Dendritic cell treated with granulocyte-macrophage colony-stimulating factor and Interleukin-4, amounts not matched to agents 40 ng/mL and 50 ng/mL, for 4 days (primary cell): ENCODE data around the gene TRAF1.

Experiments used
- H3K27ac Mint-ChIP-seq: one replicate; pipeline ENCODE4 v1.8.0; 2022; ENCODE audit warnings: mild to moderate bottlenecking, mixed read lengths
- H3K27me3 Mint-ChIP-seq: one replicate; pipeline ENCODE4 v1.8.0; 2022; ENCODE audit warnings: mild to moderate bottlenecking, mixed read lengths
- H3K36me3 Mint-ChIP-seq: one replicate; pipeline ENCODE4 v1.8.0; 2022; ENCODE audit warnings: low read depth, mixed read lengths
- H3K4me1 Mint-ChIP-seq: one replicate; pipeline ENCODE4 v1.8.0; 2022; ENCODE audit warnings: low read depth, mixed read lengths
- H3K4me3 Mint-ChIP-seq: one replicate; pipeline ENCODE4 v1.8.0; 2022; ENCODE audit warnings: mild to moderate bottlenecking, moderate library complexity, mixed read lengths
- H3K9me3 Mint-ChIP-seq: one replicate; pipeline ENCODE4 v1.8.0; 2022; ENCODE audit warnings: mixed read lengths
- intact Hi-C: fragments of 100-400 bp; cut with micrococcal nuclease; formaldehyde crosslinking; loops from one replicate; pipeline ENCODE4 v1.15.0; 2022

Gene TRAF1

GRCh38 chr9:120874226-120875194 lies 52.1 kb downstream of the TRAF1 start:
- peaks cover 34% of the 10 kb centered on the region for H3K36me3 Mint-ChIP-seq
- intact Hi-C loops = no loop called here
- H3K4me3 Mint-ChIP-seq = no peak overlapping the region
- peaks cover 35% of the 10 kb centered on the region for H3K4me1 Mint-ChIP-seq
- no peaks in the 10 kb centered on the region for H3K9me3 Mint-ChIP-seq
- H3K27me3 Mint-ChIP-seq = no peaks in the 10 kb centered on the region
- peak overlapping the region; percentile 82 for H3K27ac Mint-ChIP-seq

DNA sequence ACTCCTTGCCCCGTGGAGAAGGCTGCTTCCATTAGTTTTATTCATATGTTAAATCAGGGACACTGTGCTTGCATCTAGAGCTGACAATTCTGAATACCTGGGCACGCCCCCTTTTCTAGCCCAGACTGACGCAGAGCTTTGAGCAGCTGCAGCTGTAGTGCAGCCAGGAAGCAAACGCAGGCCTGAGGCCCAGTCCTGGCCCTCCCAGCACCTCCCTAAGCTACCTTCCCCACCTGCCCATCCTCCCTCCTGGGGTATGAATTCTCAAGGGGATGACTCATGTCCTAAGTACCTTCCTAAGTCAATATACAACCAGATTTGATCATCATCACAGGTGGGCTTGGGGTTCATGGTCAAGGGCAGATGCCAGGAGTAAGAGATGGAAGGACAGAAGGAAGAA lies 53.1 kb downstream of the TRAF1 start:
- H3K9me3 Mint-ChIP-seq = no peaks in the 10 kb centered on the region
- H3K27me3 Mint-ChIP-seq = no peaks in the 10 kb centered on the region
- H3K4me1 Mint-ChIP-seq = peaks cover 36% of the 10 kb centered on the region
- intact Hi-C loops = no loop called here
- no peak overlapping the region for H3K4me3 Mint-ChIP-seq
- peak overlapping the region; percentile 26 for H3K27ac Mint-ChIP-seq
- H3K36me3 Mint-ChIP-seq = peaks cover 34% of the 10 kb centered on the region

- H3K36me3 Mint-ChIP-seq = peaks cover 34% of the 10 kb centered on the region
- H3K4me3 Mint-ChIP-seq = no peak overlapping the region
- intact Hi-C loops = no loop called here
- no peaks in the 10 kb centered on the region for H3K27me3 Mint-ChIP-seq
- H3K9me3 Mint-ChIP-seq = no peaks in the 10 kb centered on the region
- peaks cover 36% of the 10 kb centered on the region for H3K4me1 Mint-ChIP-seq
- H3K27ac Mint-ChIP-seq = no peak overlapping the region
Measured at GRCh38 chr9:120872791-120873502, 53.6 kb downstream of the TRAF1 start.

- H3K9me3 Mint-ChIP-seq = no peaks in the 10 kb centered on the region
- peaks cover 23% of the 10 kb centered on the region for H3K4me1 Mint-ChIP-seq
- H3K4me3 Mint-ChIP-seq = no peak overlapping the region
- peak overlapping the region; percentile 85 for H3K27ac Mint-ChIP-seq
- no peaks in the 10 kb centered on the region for H3K27me3 Mint-ChIP-seq
- intact Hi-C loops = no loop called here
- H3K36me3 Mint-ChIP-seq = peaks cover 45% of the 10 kb centered on the region
Measured at GRCh38 chr9:120870206-120870605, 56.4 kb downstream of the TRAF1 start.

GRCh38 chr9:120869726-120870125 lies 56.9 kb downstream of the TRAF1 start:
- no peaks in the 10 kb centered on the region for H3K9me3 Mint-ChIP-seq
- H3K27ac Mint-ChIP-seq = peak overlapping the region; percentile 85
- intact Hi-C loops = loop anchor here (2.0 kb wide), 2 partner anchors 65 to 77 kb away; partner anchors contain the start of gene FBXW2
- H3K4me1 Mint-ChIP-seq = peaks cover 21% of the 10 kb centered on the region
- no peaks in the 10 kb centered on the region for H3K27me3 Mint-ChIP-seq
- H3K36me3 Mint-ChIP-seq = peaks cover 45% of the 10 kb centered on the region
- no peak overlapping the region for H3K4me3 Mint-ChIP-seq

DNA sequence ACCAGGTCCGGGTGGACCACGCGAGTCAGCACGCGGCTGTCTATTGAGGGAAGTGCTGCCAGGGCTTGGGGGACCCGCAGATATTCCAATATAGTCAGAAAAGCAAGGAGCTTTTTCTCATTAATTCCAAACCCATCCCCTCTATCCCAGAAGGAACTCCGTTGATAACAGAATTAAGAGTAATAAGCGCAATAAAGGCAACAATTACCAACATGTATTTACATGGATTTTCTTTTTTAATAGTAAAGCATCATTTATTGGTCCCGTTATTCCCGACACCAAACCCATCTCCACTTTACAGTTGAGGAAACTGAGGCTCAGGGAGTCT lies 57.3 kb downstream of the TRAF1 start:
- H3K4me3 Mint-ChIP-seq = peak overlapping the region; percentile 94
- H3K27ac Mint-ChIP-seq = peak overlapping the region; percentile 85
- intact Hi-C loops = loop anchor here (2.0 kb wide), 2 partner anchors 65 to 77 kb away; partner anchors contain the start of gene FBXW2
- no peaks in the 10 kb centered on the region for H3K27me3 Mint-ChIP-seq
- H3K9me3 Mint-ChIP-seq = no peaks in the 10 kb centered on the region
- H3K36me3 Mint-ChIP-seq = peaks cover 43% of the 10 kb centered on the region
- peaks cover 21% of the 10 kb centered on the region for H3K4me1 Mint-ChIP-seq

DNA sequence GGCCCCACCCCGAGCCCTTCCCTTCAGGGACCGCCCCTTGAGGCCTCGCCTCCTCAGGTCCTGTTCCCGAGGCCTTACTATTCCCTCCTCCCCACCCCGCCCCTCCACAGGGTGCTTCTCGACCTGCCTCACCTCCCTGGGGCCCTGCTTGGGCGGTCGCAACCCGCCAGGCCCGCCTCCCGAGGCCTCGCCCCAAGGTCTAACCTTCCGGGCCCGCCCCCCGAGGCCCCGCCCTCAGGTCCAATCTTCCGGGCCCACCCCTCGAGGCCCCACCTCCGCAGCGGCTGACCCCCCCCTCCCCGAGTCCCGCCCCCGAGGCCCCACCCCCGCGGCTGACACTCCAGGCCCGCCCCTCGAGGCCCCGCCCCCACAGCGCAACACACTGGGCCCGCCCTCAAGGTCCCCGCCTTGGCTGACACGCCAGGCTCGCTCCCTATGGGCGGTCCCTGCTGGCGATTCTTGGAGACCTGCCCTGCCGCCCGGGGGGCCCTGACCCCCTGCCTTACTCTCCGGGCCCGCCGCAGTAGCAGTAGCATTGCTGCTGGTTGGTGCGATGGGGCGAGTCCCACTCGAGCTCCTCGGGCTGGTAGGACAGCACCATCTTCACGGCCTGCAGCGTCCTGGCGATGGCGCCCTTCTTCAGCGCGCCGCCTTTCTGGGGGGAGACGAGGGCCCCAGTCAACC lies 57.8 kb downstream of the TRAF1 start:
- H3K4me3 Mint-ChIP-seq = peak overlapping the region; percentile 94
- peaks cover 43% of the 10 kb centered on the region for H3K36me3 Mint-ChIP-seq
- intact Hi-C loops = loop anchor here (1.0 to 2.0 kb wide), 3 partner anchors 26 to 76 kb away; partner anchors contain the start of gene FBXW2
- peaks cover 21% of the 10 kb centered on the region for H3K4me1 Mint-ChIP-seq
- no peaks in the 10 kb centered on the region for H3K27me3 Mint-ChIP-seq
- peak overlapping the region; percentile 85 for H3K27ac Mint-ChIP-seq
- no peaks in the 10 kb centered on the region for H3K9me3 Mint-ChIP-seq

DNA sequence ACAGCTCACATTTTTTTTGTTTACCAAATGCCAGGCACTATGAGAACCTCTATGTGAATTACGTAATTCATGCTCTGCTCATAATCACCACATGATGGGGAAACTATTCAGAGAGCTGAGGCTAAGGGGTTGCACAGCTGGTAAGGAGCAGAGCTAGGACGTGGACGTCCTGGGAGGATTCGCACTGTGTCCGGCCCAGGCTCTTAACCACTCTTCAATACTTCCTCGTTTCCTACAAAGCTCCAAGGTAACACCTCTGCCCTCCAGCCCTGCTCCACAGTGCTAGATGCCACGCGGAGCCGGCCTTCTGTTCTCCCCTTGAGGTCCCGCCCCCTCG lies 58.3 kb downstream of the TRAF1 start:
- H3K27ac Mint-ChIP-seq = peak overlapping the region; percentile 85
- intact Hi-C loops = loop anchor here (1.0 to 2.0 kb wide), 3 partner anchors 25 to 76 kb away; partner anchors contain the start of gene FBXW2
- no peaks in the 10 kb centered on the region for H3K9me3 Mint-ChIP-seq
- H3K4me3 Mint-ChIP-seq = peak overlapping the region; percentile 70
- peaks cover 43% of the 10 kb centered on the region for H3K36me3 Mint-ChIP-seq
- H3K4me1 Mint-ChIP-seq = peaks cover 21% of the 10 kb centered on the region
- H3K27me3 Mint-ChIP-seq = no peaks in the 10 kb centered on the region

- intact Hi-C loops = loop anchor here (1.0 to 2.0 kb wide), 3 partner anchors 25 to 75 kb away; partner anchors contain the start of gene FBXW2
- Mint-ChIP-seq H3K36me3 (peaks cover 43% of the 10 kb centered on the region), H3K4me1 (peaks cover 24% of the 10 kb centered on the region), H3K4me3 (peak overlapping the region; percentile 70), H3K27ac (peak overlapping the region; percentile 85), H3K27me3 (no peaks in the 10 kb centered on the region), H3K9me3 (no peaks in the 10 kb centered on the region)
Measured at GRCh38 chr9:120867676-120868338, 58.8 kb downstream of the TRAF1 start.

DNA sequence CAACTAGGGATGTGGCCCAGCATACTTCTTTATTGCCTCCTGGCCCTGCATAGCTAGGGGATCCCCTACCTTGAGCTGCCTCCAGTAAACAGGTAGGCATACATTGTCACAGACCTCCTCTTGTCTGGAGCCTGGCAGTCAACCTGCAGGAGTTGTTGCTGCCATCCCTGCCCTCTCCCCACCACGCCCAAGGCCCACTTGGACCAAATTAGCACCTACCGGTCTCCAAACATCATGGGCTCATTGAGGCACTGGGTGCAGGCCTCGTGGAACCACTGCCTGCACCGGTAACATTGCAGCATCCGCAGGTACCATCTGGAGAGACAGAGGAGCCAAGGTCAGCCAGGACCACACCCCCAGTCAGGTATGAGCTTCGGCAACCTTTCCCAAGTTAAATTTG lies 59.9 kb downstream of the TRAF1 start:
- Mint-ChIP-seq H3K9me3 (no peaks in the 10 kb centered on the region), H3K4me3 (no peak overlapping the region), H3K4me1 (peaks cover 29% of the 10 kb centered on the region), H3K36me3 (peaks cover 43% of the 10 kb centered on the region), H3K27me3 (no peaks in the 10 kb centered on the region), H3K27ac (no peak overlapping the region)
- intact Hi-C loops = no loop called here

- no peaks in the 10 kb centered on the region for H3K27me3 Mint-ChIP-seq
- H3K9me3 Mint-ChIP-seq = no peaks in the 10 kb centered on the region
- H3K4me1 Mint-ChIP-seq = peaks cover 29% of the 10 kb centered on the region
- intact Hi-C loops = no loop called here
- H3K4me3 Mint-ChIP-seq = no peak overlapping the region
- peaks cover 48% of the 10 kb centered on the region for H3K36me3 Mint-ChIP-seq
- peak overlapping the region; percentile 47 for H3K27ac Mint-ChIP-seq
Measured at GRCh38 chr9:120865809-120866208, 60.8 kb downstream of the TRAF1 start.

- Mint-ChIP-seq H3K4me1 (peaks cover 26% of the 10 kb centered on the region), H3K4me3 (no peak overlapping the region), H3K27ac (peak overlapping the region; percentile 47), H3K27me3 (no peaks in the 10 kb centered on the region), H3K9me3 (no peaks in the 10 kb centered on the region), H3K36me3 (peaks cover 54% of the 10 kb centered on the region)
- intact Hi-C loops = no loop called here
Measured at GRCh38 chr9:120865176-120865575, 61.4 kb downstream of the TRAF1 start.

DNA sequence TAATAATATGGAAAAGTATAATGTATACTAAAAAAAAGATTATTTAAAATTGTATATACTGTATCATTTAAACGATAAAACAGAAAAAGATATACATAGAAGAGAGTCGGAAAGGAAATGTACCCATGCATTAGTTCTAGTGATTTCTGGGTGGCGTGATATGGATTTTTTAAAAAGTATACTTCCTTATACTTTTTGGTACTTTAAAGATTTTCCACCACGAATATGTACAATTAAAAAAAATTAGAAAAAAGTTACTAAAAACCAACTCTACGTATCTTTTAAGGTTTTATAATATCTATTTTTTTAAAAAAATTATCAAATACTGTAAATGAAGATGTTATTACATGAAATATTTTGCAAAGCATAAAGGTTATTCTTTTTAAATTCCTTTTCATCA lies 61.9 kb downstream of the TRAF1 start:
- intact Hi-C loops = no loop called here
- no peaks in the 10 kb centered on the region for H3K9me3 Mint-ChIP-seq

More for the DNA sequence above, 61.9 kb downstream of the TRAF1 start:
- no peaks in the 10 kb centered on the region for H3K27me3 Mint-ChIP-seq
- no peak overlapping the region for H3K4me3 Mint-ChIP-seq
- peaks cover 59% of the 10 kb centered on the region for H3K36me3 Mint-ChIP-seq
- H3K27ac Mint-ChIP-seq = no peak overlapping the region
- peaks cover 21% of the 10 kb centered on the region for H3K4me1 Mint-ChIP-seq
